Measurements from ENCODE around the gene DZIP1. TPM values are rescaled to one million over a fixed set of nuclear protein-coding genes. Genes with fewer than 3 reads are reported as not detected.

The DZIP1 gene
- total RNA-seq, 1 donor: not detected

DNA sequence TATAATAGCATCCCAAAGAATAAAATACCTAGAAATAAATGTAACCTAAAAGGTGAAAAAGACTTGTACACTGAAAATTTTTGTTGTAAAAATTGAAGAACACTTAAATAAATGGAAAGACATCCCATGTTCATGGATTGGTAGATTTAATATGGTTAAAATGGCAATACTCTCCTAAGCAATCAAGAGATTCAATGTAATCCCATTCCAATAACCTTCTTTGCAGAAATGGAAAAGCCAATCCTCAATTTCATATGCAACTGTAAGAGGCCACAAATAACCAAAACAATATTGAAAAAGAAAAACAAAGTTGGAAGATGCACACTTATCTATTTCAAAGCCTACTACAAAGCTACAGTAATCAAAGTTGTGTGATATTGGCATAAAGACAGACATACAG lies 17.7 kb downstream of the DZIP1 start:
- peaks cover 9% of the 10 kb centered on the region for H3K4me1 ChIP-seq (ENCODE audit: insufficient read depth, low read length)
- H3K27me3 ChIP-seq (ENCODE audit: insufficient read depth, low read length): peaks cover 2% of the 10 kb centered on the region
- no peak overlapping the region for H3K4me3 ChIP-seq (ENCODE audit: low read length)
- no peaks in the 10 kb centered on the region for H3K9me3 ChIP-seq (ENCODE audit: low read depth, low read length)

DNA sequence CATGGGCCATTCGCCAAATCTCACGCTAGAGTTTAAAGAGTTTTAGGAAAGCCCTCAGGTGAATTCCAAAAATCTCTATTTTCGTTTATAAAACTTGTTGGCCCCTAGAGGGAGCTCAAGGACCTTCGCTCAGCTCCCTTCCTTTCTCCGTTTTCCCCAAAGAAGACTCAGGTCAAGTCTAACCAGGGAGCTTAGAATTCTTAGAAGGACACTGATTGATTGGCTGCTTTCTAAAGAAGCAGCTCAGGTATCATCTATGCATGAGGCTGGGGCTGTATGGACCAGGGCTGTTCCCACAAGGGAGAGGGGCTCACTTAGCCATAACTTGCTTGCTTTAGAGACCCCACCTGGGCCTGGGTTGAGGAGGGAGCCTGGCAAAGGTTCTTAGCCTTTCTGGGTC lies 20.5 kb downstream of the DZIP1 start:
- H3K4me3 ChIP-seq (ENCODE audit: low read length): no peak overlapping the region
- peaks cover 2% of the 10 kb centered on the region for H3K27me3 ChIP-seq (ENCODE audit: insufficient read depth, low read length)
- no peaks in the 10 kb centered on the region for H3K9me3 ChIP-seq (ENCODE audit: low read depth, low read length)
- peaks cover 9% of the 10 kb centered on the region for H3K4me1 ChIP-seq (ENCODE audit: insufficient read depth, low read length)

DNA sequence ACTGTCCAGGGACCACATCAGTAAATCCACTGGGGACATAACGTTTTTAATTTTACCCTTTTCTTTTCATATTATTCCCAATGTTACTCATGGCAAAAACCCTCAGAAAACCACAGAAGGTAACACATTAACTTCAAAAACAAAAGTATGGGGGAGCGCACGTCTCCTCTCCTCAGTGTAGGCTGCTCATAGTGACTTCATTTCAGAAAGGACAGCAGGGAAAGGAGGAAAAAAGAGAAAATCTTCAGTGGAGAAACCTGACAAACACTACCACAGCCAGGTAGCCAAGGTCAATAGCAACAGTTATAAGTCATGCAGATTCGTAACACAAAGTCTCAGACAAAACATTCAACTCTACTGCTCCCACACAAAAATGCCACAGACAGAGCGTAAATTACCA lies 21.4 kb downstream of the DZIP1 start:
- Histone ChIP-seq H3K4me3 (ENCODE audit: low read length) (no peak overlapping the region), H3K27me3 (ENCODE audit: insufficient read depth, low read length) (peaks cover 2% of the 10 kb centered on the region), H3K4me1 (ENCODE audit: insufficient read depth, low read length) (peaks cover 9% of the 10 kb centered on the region), H3K9me3 (ENCODE audit: low read depth, low read length) (no peaks in the 10 kb centered on the region)

DNA sequence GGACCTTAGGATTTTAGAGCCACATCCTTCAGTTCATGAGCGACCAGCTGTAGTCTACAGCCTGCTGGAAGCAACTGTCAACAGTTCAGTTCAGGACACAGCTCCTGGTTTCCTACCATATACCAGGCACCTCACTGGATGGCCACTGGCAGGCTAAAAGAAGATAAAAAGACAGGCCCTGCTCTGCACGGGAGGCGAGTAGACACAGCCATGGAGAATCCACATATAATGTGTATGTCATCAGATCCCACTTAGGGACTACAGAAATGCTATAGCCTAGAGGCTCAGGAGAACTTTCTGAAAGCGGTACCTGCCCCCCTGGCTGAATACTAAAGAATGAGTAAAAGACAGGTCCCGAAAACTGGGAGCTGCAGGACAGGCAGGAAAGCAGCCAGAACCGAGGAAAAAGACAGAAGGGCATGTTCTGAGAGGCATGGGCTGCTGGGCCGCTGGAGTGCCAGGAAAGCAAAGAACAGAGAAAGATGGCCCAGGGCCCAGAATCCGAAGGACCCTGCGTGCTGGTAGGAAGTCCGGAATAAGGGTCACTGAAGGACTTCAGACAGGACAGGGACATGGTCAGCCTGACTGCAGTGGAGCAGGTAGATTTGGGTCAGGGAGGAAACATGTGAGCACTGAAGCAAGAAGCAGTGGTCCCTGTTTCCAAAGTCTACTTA lies 23.5 kb downstream of the DZIP1 start:
- no peak overlapping the region for H3K4me3 ChIP-seq (ENCODE audit: low read length)
- peaks cover 2% of the 10 kb centered on the region for H3K27me3 ChIP-seq (ENCODE audit: insufficient read depth, low read length)
- H3K4me1 ChIP-seq (ENCODE audit: insufficient read depth, low read length): peaks cover 9% of the 10 kb centered on the region
- no peaks in the 10 kb centered on the region for H3K9me3 ChIP-seq (ENCODE audit: low read depth, low read length)

GRCh38 chr13:95620030-95620824 lies 24.3 kb downstream of the DZIP1 start:
- no peak overlapping the region for H3K4me3 ChIP-seq (ENCODE audit: low read length)
- no peaks in the 10 kb centered on the region for H3K9me3 ChIP-seq (ENCODE audit: low read depth, low read length)
- peaks cover 9% of the 10 kb centered on the region for H3K4me1 ChIP-seq (ENCODE audit: insufficient read depth, low read length)
- peaks cover 1% of the 10 kb centered on the region for H3K27me3 ChIP-seq (ENCODE audit: insufficient read depth, low read length)

DNA sequence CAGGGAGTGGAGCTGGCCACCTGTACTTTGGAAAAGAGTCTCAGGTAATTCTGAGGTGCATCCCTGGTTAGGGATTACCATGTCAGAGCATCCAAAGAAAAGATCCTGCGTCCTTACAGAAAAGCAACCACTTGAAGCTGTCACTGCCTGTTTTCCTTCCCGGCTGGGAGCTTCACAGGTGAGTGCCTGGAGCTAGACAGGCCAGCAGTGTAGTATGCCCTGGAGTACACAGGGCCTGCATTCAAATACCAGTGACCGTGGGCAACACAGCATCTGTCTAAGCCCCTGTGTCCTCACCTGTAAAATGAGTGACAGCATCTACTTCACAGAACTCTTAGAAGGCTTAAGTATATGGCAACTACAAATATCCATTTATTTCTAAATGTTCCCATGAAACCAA lies 29.0 kb downstream of the DZIP1 start:
- no peaks in the 10 kb centered on the region for H3K4me1 ChIP-seq (ENCODE audit: insufficient read depth, low read length)
- H3K27me3 ChIP-seq (ENCODE audit: insufficient read depth, low read length): no peaks in the 10 kb centered on the region

GRCh38 chr13:95614641-95615245 lies 29.8 kb downstream of the DZIP1 start:
- Histone ChIP-seq H3K9me3 (ENCODE audit: low read depth, low read length) (no peaks in the 10 kb centered on the region), H3K4me1 (ENCODE audit: insufficient read depth, low read length) (no peaks in the 10 kb centered on the region)

More for the DNA sequence above, 29.0 kb downstream of the DZIP1 start:
- Histone ChIP-seq H3K4me3 (ENCODE audit: low read length) (no peak overlapping the region), H3K9me3 (ENCODE audit: low read depth, low read length) (no peaks in the 10 kb centered on the region)

DNA sequence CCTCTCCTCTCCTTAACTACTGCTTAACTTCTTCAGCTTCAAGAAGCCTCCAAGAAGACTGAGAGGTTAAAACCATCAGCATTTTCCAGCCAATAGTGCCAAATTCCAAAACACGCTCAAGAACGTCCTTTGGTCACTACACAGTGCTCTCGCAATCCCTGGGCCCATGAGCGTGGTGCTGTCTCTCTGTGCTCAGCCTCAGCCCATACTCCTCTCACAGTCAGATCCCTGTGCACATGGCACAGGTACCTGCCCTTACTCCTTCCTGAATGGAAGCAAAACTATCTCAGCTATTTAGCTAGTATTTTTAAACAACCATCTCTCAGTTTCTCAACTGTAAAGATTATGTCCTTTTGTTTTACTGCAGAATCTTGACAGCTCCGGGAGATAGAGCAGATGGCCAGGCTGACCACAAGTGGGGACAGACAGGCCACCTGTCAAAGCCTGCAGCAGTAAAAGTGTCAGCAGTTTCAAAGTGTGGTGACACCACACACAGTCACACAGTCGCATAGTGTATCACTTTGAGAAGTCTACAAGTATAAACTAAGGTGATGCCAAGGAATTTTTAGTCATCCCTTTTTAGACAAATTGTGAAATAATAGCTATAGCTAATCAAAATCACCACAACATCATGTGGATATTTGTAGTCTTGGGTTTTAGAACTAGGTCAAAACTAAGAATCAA lies 35.7 kb downstream of the DZIP1 start:
- no peaks in the 10 kb centered on the region for H3K27me3 ChIP-seq (ENCODE audit: insufficient read depth, low read length)
- no peaks in the 10 kb centered on the region for H3K4me1 ChIP-seq (ENCODE audit: insufficient read depth, low read length)
- no peaks in the 10 kb centered on the region for H3K9me3 ChIP-seq (ENCODE audit: low read depth, low read length)
- no peak overlapping the region for H3K4me3 ChIP-seq (ENCODE audit: low read length)

More at GRCh38 chr13:95614641-95615245, 29.8 kb downstream of the DZIP1 start:
- Histone ChIP-seq H3K27me3 (ENCODE audit: insufficient read depth, low read length) (no peaks in the 10 kb centered on the region), H3K4me3 (ENCODE audit: low read length) (no peak overlapping the region)

GRCh38 chr13:95607366-95607765 lies 37.1 kb downstream of the DZIP1 start:
- Histone ChIP-seq H3K4me1 (ENCODE audit: insufficient read depth, low read length) (no peaks in the 10 kb centered on the region), H3K4me3 (ENCODE audit: low read length) (no peak overlapping the region), H3K27me3 (ENCODE audit: insufficient read depth, low read length) (no peaks in the 10 kb centered on the region), H3K9me3 (ENCODE audit: low read depth, low read length) (no peaks in the 10 kb centered on the region)

- Histone ChIP-seq H3K27me3 (ENCODE audit: insufficient read depth, low read length) (no peaks in the 10 kb centered on the region), H3K9me3 (ENCODE audit: low read depth, low read length) (no peaks in the 10 kb centered on the region), H3K4me3 (ENCODE audit: low read length) (no peak overlapping the region), H3K4me1 (ENCODE audit: insufficient read depth, low read length) (no peaks in the 10 kb centered on the region)
These were observed 38.9 kb downstream of the DZIP1 start for GRCh38 chr13:95605448-95606125.

DNA sequence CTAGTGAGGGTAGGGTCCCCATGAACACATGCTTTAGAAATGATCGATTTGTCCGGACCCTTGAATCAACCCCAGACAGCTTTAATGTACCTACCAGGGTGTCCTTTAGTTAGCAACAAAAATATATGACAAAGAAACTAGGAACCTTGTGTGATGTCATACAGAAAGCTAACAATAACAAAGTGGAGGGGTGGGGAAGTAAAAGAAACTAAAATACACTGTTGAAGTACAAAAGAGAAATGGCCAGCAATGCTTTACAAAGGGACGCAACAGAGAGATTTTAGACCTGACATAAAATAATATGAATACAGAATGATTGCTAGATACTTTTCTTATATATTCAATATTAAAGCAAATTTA lies 40.0 kb downstream of the DZIP1 start:
- Histone ChIP-seq H3K9me3 (ENCODE audit: low read depth, low read length) (no peaks in the 10 kb centered on the region), H3K27me3 (ENCODE audit: insufficient read depth, low read length) (no peaks in the 10 kb centered on the region), H3K4me3 (ENCODE audit: low read length) (no peak overlapping the region), H3K4me1 (ENCODE audit: insufficient read depth, low read length) (no peaks in the 10 kb centered on the region)

- Histone ChIP-seq H3K4me3 (ENCODE audit: low read length) (no peak overlapping the region), H3K4me1 (ENCODE audit: insufficient read depth, low read length) (no peaks in the 10 kb centered on the region), H3K9me3 (ENCODE audit: low read depth, low read length) (no peaks in the 10 kb centered on the region), H3K27me3 (ENCODE audit: insufficient read depth, low read length) (no peaks in the 10 kb centered on the region)
These were observed 40.5 kb downstream of the DZIP1 start for GRCh38 chr13:95603887-95604555.

DNA sequence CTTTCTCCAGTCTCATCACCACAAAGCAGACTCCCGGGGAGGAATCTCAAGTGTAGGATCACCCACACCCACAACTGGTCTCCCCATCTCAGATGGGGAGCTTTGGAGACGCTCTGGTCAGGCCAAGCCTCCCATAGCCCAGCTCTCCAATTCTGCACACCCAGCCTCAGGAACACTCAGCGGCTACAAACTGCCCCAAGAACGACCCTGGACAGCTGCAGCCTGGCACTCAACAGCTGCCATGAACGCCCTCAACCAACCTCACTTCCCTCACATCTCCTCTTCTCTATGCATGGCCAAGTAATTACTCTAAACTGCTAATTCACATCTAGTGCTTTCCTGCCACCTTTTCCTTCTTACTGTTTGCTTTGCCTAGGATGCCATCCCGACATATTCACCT lies 42.6 kb downstream of the DZIP1 start:
- Histone ChIP-seq H3K4me3 (ENCODE audit: low read length) (no peak overlapping the region), H3K9me3 (ENCODE audit: low read depth, low read length) (no peaks in the 10 kb centered on the region), H3K27me3 (ENCODE audit: insufficient read depth, low read length) (no peaks in the 10 kb centered on the region)

GRCh38 chr13:95601216-95601615 lies 43.3 kb downstream of the DZIP1 start:
- H3K4me3 ChIP-seq (ENCODE audit: low read length): no peak overlapping the region
- no peaks in the 10 kb centered on the region for H3K9me3 ChIP-seq (ENCODE audit: low read depth, low read length)
- no peaks in the 10 kb centered on the region for H3K4me1 ChIP-seq (ENCODE audit: insufficient read depth, low read length)
- H3K27me3 ChIP-seq (ENCODE audit: insufficient read depth, low read length): no peaks in the 10 kb centered on the region

More for the DNA sequence above, 42.6 kb downstream of the DZIP1 start:
- no peaks in the 10 kb centered on the region for H3K4me1 ChIP-seq (ENCODE audit: insufficient read depth, low read length)

Measured in mononuclear cell (primary cell).